Kidney (tissue), 22 donors: Measurements from ENCODE around the gene AK1. TPM values are rescaled to one million over a fixed set of nuclear protein-coding genes. Genes with fewer than 3 reads are reported as not detected.

Source experiments
- DNase-seq, 5 donors: peaks; one replicate each; pipeline ENCODE4 v3.0.0-alpha.2; 2013 to 2020
- FAIRE-seq: peaks from 2 replicates; lab custom pipeline; 2012; peaks lifted over from hg19 to GRCh38; lab: Jason Lieb, UNC
- H3K27ac ChIP-seq, 2 donors: one replicate each; pipeline ENCODE4 v1.7.0; 2013; ENCODE audit warnings: low read depth in 2 of 2, low read length in 2 of 2, inconsistent platforms in 1 of 2
- H3K27me3 ChIP-seq: one replicate; pipeline ENCODE4 v1.7.1; 2013; ENCODE audit warnings: low read length, inconsistent platforms; ENCODE audit not compliant: control insufficient read depth, insufficient read depth
- H3K36me3 ChIP-seq, 3 donors: one replicate each; pipeline versions ENCODE4 v1.7.0 to v1.7.1; 2013; ENCODE audit warnings: low read length in 3 of 3, control low read depth in 1 of 3, inconsistent platforms in 1 of 3; ENCODE audit not compliant: insufficient read depth in 3 of 3, control insufficient read depth in 2 of 3
- H3K4me1 ChIP-seq, 3 donors: one replicate each; pipeline versions ENCODE4 v1.7.0 to v1.7.1; 2013; ENCODE audit warnings: low read length in 3 of 3, inconsistent platforms in 1 of 3, low read depth in 1 of 3; ENCODE audit not compliant: control insufficient read depth in 2 of 3, insufficient read depth in 2 of 3
- H3K4me3 ChIP-seq, 3 donors: one replicate each; pipeline versions ENCODE4 v1.7.0 to v1.8.1; 2013; ENCODE audit warnings: low read length in 3 of 3, control low read depth in 1 of 3, inconsistent platforms in 1 of 3
- H3K9ac ChIP-seq, 3 donors: one replicate each; pipeline versions ENCODE4 v1.7.0 to v1.7.1; 2013; ENCODE audit warnings: low read length in 3 of 3, control low read depth in 1 of 3, inconsistent platforms in 1 of 3
- H3K9me3 ChIP-seq, 3 donors: one replicate each; pipeline versions ENCODE4 v1.7.0 to v1.7.1; 2013; ENCODE audit warnings: low read length in 3 of 3, control low read depth in 1 of 3, inconsistent platforms in 1 of 3; ENCODE audit not compliant: control insufficient read depth in 2 of 3, insufficient read depth in 1 of 3
- intact Hi-C: fragments of 100-400 bp; cut with DNase I; formaldehyde crosslinking; loops from one replicate; pipeline ENCODE4 v1.11.1; 2022
- long read RNA-seq, 10 donors: library from polyadenylated mRNA in 1 of 10; unstranded in 1 of 10; transcript quantifications; one replicate each; pipeline ENCODE4 v2.0.0 and lab custom pipeline, GENCODE V29; 2021 to 2026
- polyA plus RNA-seq: library from polyadenylated mRNA; stranded (reverse); fragments of 350-450 nt; fragmentation: Illumina TruSeq; extraction: RNeasy Lipid Tissue Mini Kit (QIAGEN cat#74804); gene quantifications from one replicate; pipeline ENCODE4 v1.2.3, GENCODE V29; 2014; ENCODE audit warnings: low read depth, low replicate concordance; ENCODE audit not compliant: insufficient read depth
- total RNA-seq: library from RNA; stranded (reverse); fragmentation: NEBNext Ultra II Directional; extraction: Animal tissue kit (Norgen Biotek cat#: 25700); gene quantifications from one replicate; pipeline ENCODE4 v1.2.1, GENCODE V29; 2021
- TF ChIP-seq, protein P1 (sequence below): IDR thresholded peaks from 3 replicates; pipeline ENCODE4 v1.5.1; 2012; ENCODE audit warnings: mild to moderate bottlenecking, moderate library complexity, borderline replicate concordance; ENCODE audit not compliant: insufficient read depth; ENCODE audit errors: extremely low read depth
- donor health status: control.
- donor health status: control.
- donor health status: control.
- donor health status: control.
- donor health status: control.
- donor health status: DM: yes; HTN: yes; CAD: no.
- donor health status: Normal renal cell carcinoma (clear cell type).

The AK1 gene, protein sequence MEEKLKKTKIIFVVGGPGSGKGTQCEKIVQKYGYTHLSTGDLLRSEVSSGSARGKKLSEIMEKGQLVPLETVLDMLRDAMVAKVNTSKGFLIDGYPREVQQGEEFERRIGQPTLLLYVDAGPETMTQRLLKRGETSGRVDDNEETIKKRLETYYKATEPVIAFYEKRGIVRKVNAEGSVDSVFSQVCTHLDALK
- total RNA-seq (77.9 TPM), polyA plus RNA-seq (185 TPM)
- long read RNA-seq, donor 1, partial matches to known transcripts = 0 of 3 reads
- long read RNA-seq, donor 1, other reads (novel, unspliced or antisense) = 0 of 3 reads
- long read RNA-seq, donor 2, transcript AK1-203 (7 exons, 2,266 nt) = major isoform, 13 of 13 reads
- long read RNA-seq, donor 2, partial matches to known transcripts = 0 of 13 reads
- long read RNA-seq, donor 2, other reads (novel, unspliced or antisense) = 0 of 13 reads
- long read RNA-seq, donor 3, transcript AK1-203 (7 exons, 2,266 nt) = major isoform, 24 of 24 reads
- long read RNA-seq, donor 3, partial matches to known transcripts = 0 of 24 reads
- long read RNA-seq, donor 3, other reads (novel, unspliced or antisense) = 0 of 24 reads
- long read RNA-seq, donor 4, transcript AK1-203 (7 exons, 2,266 nt) = major isoform, 19 of 19 reads
- long read RNA-seq, donor 4, partial matches to known transcripts = 0 of 19 reads
- long read RNA-seq, donor 4, other reads (novel, unspliced or antisense) = 0 of 19 reads
- long read RNA-seq, donor 5, partial matches to known transcripts = 0 of 1 reads
- long read RNA-seq, donor 5, other reads (novel, unspliced or antisense) = 0 of 1 reads
- long read RNA-seq, donor 6, transcript AK1-203 (7 exons, 2,266 nt) = major isoform, 23 of 23 reads
- long read RNA-seq, donor 6, partial matches to known transcripts = 0 of 23 reads
- long read RNA-seq, donor 6, other reads (novel, unspliced or antisense) = 0 of 23 reads
- long read RNA-seq, donor 7, transcript AK1-203 (7 exons, 2,266 nt) = major isoform, 31 of 34 reads
- long read RNA-seq, donor 7, partial matches to known transcripts = 1 of 34 reads
- long read RNA-seq, donor 7, other reads (novel, unspliced or antisense) = 2 of 34 reads
- long read RNA-seq, donor 8, transcript AK1-203 (7 exons, 2,266 nt) = major isoform, 16 of 16 reads
- long read RNA-seq, donor 8, partial matches to known transcripts = 0 of 16 reads
- long read RNA-seq, donor 8, other reads (novel, unspliced or antisense) = 0 of 16 reads
- long read RNA-seq, donor 9, transcript AK1-203 (7 exons, 2,266 nt) = major isoform, 9 of 9 reads
- long read RNA-seq, donor 9, partial matches to known transcripts = 0 of 9 reads
- long read RNA-seq, donor 9, other reads (novel, unspliced or antisense) = 0 of 9 reads
- long read RNA-seq, donor 10, transcript AK1-203 (7 exons, 2,266 nt) = major isoform, 7 of 8 reads
- long read RNA-seq, donor 10, partial matches to known transcripts = 0 of 8 reads
- long read RNA-seq, donor 10, other reads (novel, unspliced or antisense) = 0 of 8 reads

DNA sequence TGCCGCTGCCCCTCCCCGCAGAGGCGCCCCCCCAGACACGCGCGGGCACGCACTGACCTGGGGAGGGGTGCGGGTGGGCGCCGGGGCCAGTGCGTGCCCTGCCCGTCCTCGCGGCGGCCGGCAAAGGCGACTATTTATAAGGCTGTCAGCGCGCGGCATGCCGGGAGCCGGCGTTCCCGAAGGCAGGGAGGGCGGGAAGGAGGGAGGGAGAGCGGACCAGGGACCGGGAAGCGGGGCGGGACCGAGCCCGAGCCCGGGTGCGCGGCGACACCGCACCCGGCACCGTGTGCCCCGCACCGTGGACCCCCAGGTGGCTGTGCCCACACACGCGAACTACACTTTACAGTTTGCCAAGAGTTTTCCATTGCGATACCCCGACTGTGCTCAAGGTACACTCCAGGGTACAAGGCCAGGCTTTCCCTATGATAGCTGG, at the start of gene AK1:
AK1 (minus strand) TSS at position 110 of the 433 bp plus-strand sequence. CDS start 3,058 bp downstream, outside the sequence.
- DNase-seq = peak; percentile 71 to 93 (median 86)
- H3K27ac ChIP-seq = no peak within 1 kb of the TSS
- no peaks in the 10 kb centered on the region for H3K9me3 ChIP-seq
- FAIRE-seq = no peak
- peaks cover 0 to 20% (median 8%) of the 10 kb centered on the region in 3 donors for H3K4me1 ChIP-seq
- no peaks in the 10 kb centered on the region for H3K27me3 ChIP-seq
- H3K4me3 ChIP-seq = peak within 1 kb of the TSS; percentile 63 to 81 (median 75)
- TF ChIP-seq, protein P1, sequence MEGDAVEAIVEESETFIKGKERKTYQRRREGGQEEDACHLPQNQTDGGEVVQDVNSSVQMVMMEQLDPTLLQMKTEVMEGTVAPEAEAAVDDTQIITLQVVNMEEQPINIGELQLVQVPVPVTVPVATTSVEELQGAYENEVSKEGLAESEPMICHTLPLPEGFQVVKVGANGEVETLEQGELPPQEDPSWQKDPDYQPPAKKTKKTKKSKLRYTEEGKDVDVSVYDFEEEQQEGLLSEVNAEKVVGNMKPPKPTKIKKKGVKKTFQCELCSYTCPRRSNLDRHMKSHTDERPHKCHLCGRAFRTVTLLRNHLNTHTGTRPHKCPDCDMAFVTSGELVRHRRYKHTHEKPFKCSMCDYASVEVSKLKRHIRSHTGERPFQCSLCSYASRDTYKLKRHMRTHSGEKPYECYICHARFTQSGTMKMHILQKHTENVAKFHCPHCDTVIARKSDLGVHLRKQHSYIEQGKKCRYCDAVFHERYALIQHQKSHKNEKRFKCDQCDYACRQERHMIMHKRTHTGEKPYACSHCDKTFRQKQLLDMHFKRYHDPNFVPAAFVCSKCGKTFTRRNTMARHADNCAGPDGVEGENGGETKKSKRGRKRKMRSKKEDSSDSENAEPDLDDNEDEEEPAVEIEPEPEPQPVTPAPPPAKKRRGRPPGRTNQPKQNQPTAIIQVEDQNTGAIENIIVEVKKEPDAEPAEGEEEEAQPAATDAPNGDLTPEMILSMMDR = no peak
- peak within 1 kb of the TSS; percentile 47 to 75 (median 75) for H3K9ac ChIP-seq
- H3K36me3 ChIP-seq = no peaks in the 10 kb centered on the region
- intact Hi-C loops = no loop called here

DNA sequence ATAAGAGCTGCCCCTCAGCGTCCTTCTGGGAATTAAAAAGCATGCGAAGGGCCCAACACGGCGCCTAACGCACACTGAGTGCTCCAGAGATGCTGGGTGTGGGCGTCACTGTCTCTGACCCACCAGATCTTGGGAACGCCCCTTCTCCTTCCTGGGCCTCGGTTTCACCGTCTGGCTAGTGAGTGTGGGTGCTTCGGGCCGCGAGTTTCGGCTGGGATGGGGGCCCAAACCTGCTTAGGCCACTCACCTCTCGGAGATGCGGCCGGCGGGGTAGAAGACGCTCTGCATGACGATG, 49.4 kb upstream of the AK1 start:
- intact Hi-C loops = no loop called here

More for the DNA sequence above, 49.4 kb upstream of the AK1 start:
- Histone ChIP-seq H3K9ac (no peak overlapping the region), H3K27ac (no peak overlapping the region), H3K36me3 (no peaks in the 10 kb centered on the region), H3K9me3 (no peaks in the 10 kb centered on the region), H3K4me3 (no peak overlapping the region), H3K4me1 (peaks cover 0 to 26% (median 0%) of the 10 kb centered on the region in 3 donors), H3K27me3 (peaks cover 4% of the 10 kb centered on the region)
- DNase-seq (no peak), FAIRE-seq (no peak)
- TF ChIP-seq, protein P1 = no peak
